ENCODE measurements around the gene CCDC158. TPM values are rescaled to one million over a fixed set of nuclear protein-coding genes. Genes with fewer than 3 reads are reported as not detected.

Gene CCDC158
- total RNA-seq, 2 experiments from 2014 or later: not detected

DNA sequence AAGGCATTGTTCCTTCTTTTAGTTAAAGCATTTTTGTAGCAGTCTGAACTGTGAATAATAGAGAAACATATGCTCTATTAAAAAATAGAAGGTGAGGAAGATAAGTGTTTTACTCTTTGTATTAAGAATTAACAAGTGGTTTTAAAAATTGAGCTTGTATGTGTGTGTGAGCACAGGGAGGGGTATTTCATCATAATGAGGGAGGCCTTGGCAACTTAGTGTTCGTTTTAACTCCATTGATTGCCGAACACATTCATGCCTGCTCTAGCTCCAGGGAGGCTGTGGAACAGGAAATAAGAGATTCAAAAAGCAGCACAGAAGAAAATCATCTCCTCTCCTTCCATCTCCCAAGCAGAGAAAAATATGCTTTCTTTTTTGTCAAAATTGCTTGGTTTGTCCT lies 28.9 kb upstream of the CCDC158 start:
- ChIA-PET POLR2A (no interaction called here), CTCF (interaction anchor here (0.9 to 2.0 kb wide), 2 partner anchors 13 to 17 kb away, joined by 3 to 5 read pairs; no protein-coding TSS in a partner anchor)
- Mint-ChIP-seq H3K4me1 (ENCODE audit: low read depth) (peaks cover 2% of the 10 kb centered on the region), H3K36me3 (ENCODE audit: low read depth) (no peaks in the 10 kb centered on the region), H3K27ac (no peak overlapping the region), H3K27me3 (peaks cover 10% of the 10 kb centered on the region), H3K9me3 (no peaks in the 10 kb centered on the region), H3K4me3 (no peak overlapping the region)
- no peak for DNase-seq
- intact Hi-C loops (cut with micrococcal nuclease): no loop called here
- no peak for ATAC-seq
- TF ChIP-seq, protein P1, sequence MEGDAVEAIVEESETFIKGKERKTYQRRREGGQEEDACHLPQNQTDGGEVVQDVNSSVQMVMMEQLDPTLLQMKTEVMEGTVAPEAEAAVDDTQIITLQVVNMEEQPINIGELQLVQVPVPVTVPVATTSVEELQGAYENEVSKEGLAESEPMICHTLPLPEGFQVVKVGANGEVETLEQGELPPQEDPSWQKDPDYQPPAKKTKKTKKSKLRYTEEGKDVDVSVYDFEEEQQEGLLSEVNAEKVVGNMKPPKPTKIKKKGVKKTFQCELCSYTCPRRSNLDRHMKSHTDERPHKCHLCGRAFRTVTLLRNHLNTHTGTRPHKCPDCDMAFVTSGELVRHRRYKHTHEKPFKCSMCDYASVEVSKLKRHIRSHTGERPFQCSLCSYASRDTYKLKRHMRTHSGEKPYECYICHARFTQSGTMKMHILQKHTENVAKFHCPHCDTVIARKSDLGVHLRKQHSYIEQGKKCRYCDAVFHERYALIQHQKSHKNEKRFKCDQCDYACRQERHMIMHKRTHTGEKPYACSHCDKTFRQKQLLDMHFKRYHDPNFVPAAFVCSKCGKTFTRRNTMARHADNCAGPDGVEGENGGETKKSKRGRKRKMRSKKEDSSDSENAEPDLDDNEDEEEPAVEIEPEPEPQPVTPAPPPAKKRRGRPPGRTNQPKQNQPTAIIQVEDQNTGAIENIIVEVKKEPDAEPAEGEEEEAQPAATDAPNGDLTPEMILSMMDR (IDR thresholded peaks at IDR 0.05): no peak

DNA sequence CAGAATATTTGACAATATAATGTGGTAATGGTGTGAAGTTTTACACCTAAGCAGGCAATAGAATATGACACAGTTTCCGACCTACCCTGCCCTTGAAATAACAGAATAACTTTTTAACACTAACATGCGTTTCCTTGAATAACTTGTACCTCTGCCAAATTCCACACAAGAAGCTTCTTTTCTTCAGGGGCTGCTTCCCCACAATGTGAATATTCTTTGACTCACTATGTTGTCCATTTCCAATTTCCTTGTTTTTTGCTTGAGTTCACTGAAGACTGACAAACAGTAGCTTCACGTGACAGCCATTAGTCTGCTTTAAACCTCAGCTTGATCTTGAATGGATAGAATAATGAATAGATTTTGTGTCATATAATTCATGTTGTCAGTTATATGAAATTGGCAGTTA lies 28.4 kb upstream of the CCDC158 start:
- intact Hi-C loops (cut with micrococcal nuclease): no loop called here
- POLR2A ChIA-PET: no interaction called here

DNA sequence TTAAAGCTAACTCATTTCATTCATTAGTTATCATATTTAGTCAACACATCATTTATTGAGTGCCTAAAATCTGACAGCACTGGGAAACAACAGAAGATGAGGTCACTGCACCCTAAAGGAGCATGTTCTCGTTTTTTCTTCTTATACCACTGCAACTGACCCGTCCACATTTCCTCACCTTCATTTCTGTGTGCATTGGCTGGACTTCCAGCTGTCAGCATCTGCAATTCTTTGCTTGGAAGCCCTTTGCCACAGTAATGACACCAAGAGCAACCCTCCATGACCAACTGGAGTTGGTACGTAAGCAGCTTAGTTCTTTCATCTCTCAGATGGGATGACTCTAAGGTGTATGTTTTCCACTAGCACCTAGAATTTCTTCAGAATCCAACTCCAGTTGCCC lies 27.3 kb upstream of the CCDC158 start:
- H3K27me3 Mint-ChIP-seq: peaks cover 10% of the 10 kb centered on the region
- POLR2A ChIA-PET: no interaction called here

More for the DNA sequence above, 28.4 kb upstream of the CCDC158 start:
- Mint-ChIP-seq H3K36me3 (ENCODE audit: low read depth) (no peaks in the 10 kb centered on the region), H3K4me3 (no peak overlapping the region), H3K9me3 (no peaks in the 10 kb centered on the region), H3K4me1 (ENCODE audit: low read depth) (peaks cover 2% of the 10 kb centered on the region), H3K27me3 (peaks cover 10% of the 10 kb centered on the region), H3K27ac (no peak overlapping the region)
- CTCF ChIA-PET: interaction anchor here (0.9 to 2.0 kb wide), 2 partner anchors 13 to 16 kb away, joined by 3 to 5 read pairs; no protein-coding TSS in a partner anchor
- TF ChIP-seq, protein P1 (IDR thresholded peaks at IDR 0.05): no peak
- DNase-seq: no peak
- ATAC-seq: no peak

DNA sequence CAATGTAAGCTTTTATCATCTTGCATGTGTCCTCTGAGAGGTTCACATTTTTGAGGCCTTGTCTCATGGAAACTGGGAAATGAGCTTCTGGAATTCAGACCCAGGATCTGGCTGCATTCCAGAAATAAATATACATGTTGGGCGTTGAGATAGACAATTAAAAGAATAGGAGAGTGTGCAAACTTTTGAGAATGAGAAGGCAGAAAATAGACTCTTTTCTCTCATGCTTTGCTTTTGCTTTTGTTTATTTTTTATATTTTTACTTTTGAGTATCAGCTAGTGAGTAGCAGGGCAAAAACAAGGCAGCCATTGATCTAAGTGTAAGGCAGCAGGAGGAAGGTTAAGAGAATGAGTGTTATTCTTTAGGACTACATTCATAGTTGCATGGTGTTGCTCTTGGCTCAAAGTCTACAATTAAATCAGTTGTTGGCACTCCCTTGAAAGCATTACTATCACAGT lies 26.5 kb upstream of the CCDC158 start:
- Mint-ChIP-seq H3K4me3 (no peak overlapping the region), H3K4me1 (ENCODE audit: low read depth) (peaks cover 2% of the 10 kb centered on the region), H3K27ac (no peak overlapping the region), H3K27me3 (peaks cover 10% of the 10 kb centered on the region), H3K36me3 (ENCODE audit: low read depth) (no peaks in the 10 kb centered on the region), H3K9me3 (no peaks in the 10 kb centered on the region)
- TF ChIP-seq, protein P1 (IDR thresholded peaks at IDR 0.05): no peak
- DNase-seq (no peak), ATAC-seq (no peak)
- ChIA-PET POLR2A (no interaction called here), CTCF (interaction anchor here (2.0 kb wide), 1 partner anchor 16 kb away, joined by 5 read pairs; no protein-coding TSS in a partner anchor)
- intact Hi-C loops (cut with micrococcal nuclease): no loop called here

More for the DNA sequence above, 27.3 kb upstream of the CCDC158 start:
- Mint-ChIP-seq H3K9me3 (no peaks in the 10 kb centered on the region), H3K27ac (no peak overlapping the region), H3K36me3 (ENCODE audit: low read depth) (no peaks in the 10 kb centered on the region), H3K4me1 (ENCODE audit: low read depth) (peaks cover 2% of the 10 kb centered on the region), H3K4me3 (no peak overlapping the region)
- CTCF ChIA-PET: interaction anchor here (0.8 to 2.0 kb wide), 3 partner anchors 12 to 18 kb away, joined by 4 to 5 read pairs (median 5); no protein-coding TSS in a partner anchor
- DNase-seq: no peak
- ATAC-seq: no peak
- TF ChIP-seq, protein P1 (IDR thresholded peaks at IDR 0.05): no peak
- intact Hi-C loops (cut with micrococcal nuclease): no loop called here

DNA sequence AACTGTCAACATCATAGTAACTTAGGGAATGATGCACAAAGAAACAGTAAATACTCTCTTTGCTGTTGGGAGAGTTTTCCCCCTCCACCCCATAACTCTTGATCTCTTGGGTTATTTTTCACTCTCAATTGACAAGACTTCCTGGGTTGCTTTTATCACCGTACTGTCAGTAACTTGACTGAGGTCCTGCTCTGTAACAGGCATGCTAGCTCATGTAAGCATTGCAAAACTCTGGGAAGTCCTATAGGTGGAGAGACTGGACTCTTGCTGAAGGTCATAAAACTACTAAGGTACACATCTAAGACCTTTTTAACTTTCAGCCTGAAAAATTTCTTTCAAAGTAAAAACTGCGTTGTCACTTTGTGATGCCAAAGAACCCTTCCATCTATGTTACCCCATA lies 25.0 kb upstream of the CCDC158 start:
- ChIA-PET POLR2A (no interaction called here), CTCF (no interaction called here)
- DNase-seq (no peak), ATAC-seq (no peak)
- no peak overlapping the region for H3K27ac Mint-ChIP-seq
- TF ChIP-seq, protein P1 (IDR thresholded peaks at IDR 0.05): no peak
- no peaks in the 10 kb centered on the region for H3K36me3 Mint-ChIP-seq (ENCODE audit: low read depth)
- no peaks in the 10 kb centered on the region for H3K9me3 Mint-ChIP-seq
- intact Hi-C loops (cut with micrococcal nuclease): no loop called here
- H3K4me3 Mint-ChIP-seq: no peak overlapping the region
- peaks cover 10% of the 10 kb centered on the region for H3K27me3 Mint-ChIP-seq
- H3K4me1 Mint-ChIP-seq (ENCODE audit: low read depth): peaks cover 2% of the 10 kb centered on the region

All from activated CD8-positive, alpha-beta T cell treated with anti-CD3 and anti-CD28 coated beads for 36 hours (primary cell).